Urinary bladder (tissue), 4 donors: ENCODE results near the gene ADAM12. TPM values are rescaled to one million over a fixed set of nuclear protein-coding genes. Genes with fewer than 3 reads are reported as not detected.

Source experiments
- DNase-seq: peaks from one replicate; pipeline ENCODE4 v3.0.0-alpha.2; 2015; ENCODE audit errors: extremely low spot score
- H3K27ac ChIP-seq: one replicate; pipeline ENCODE4 v1.5.1; 2013; ENCODE audit warnings: low read depth, mild to moderate bottlenecking, moderate library complexity
- H3K36me3 ChIP-seq: one replicate; pipeline ENCODE4 v1.6.1; 2013; ENCODE audit warnings: mild to moderate bottlenecking, moderate library complexity; ENCODE audit not compliant: insufficient read depth
- H3K4me1 ChIP-seq: one replicate; pipeline ENCODE4 v1.6.1; 2013; ENCODE audit warnings: mild to moderate bottlenecking, moderate library complexity; ENCODE audit not compliant: insufficient read depth
- H3K4me3 ChIP-seq: one replicate; pipeline ENCODE4 v1.5.1; 2013; ENCODE audit warnings: low read depth, low read length
- whole genome bisulfite sequencing: extraction: QIAGEN DNeasy Blood & Tissue Kit; methylation state at CpG from one replicate; pipeline ENCODE4 v1.1.7; 2013; 5-methylcytosine and 5-hydroxymethylcytosine counted together
- polyA plus RNA-seq: library from polyadenylated mRNA; stranded (reverse); fragments of 200-250 nt; gene quantifications from one replicate; pipeline ENCODE4 v1.2.3, GENCODE V29; 2013
- total RNA-seq: library from RNA; depleted of rRNA; stranded (reverse); fragments of >200 nt; gene quantifications from one replicate; pipeline ENCODE4 v1.2.3, GENCODE V29; 2014
- donor health status: healthy with polysubstance abuse.
- donor health status: healthy.

ADAM12 gene
- total and polyA plus RNA-seq, 2 donors: 2.1 to 95.0 TPM

DNA sequence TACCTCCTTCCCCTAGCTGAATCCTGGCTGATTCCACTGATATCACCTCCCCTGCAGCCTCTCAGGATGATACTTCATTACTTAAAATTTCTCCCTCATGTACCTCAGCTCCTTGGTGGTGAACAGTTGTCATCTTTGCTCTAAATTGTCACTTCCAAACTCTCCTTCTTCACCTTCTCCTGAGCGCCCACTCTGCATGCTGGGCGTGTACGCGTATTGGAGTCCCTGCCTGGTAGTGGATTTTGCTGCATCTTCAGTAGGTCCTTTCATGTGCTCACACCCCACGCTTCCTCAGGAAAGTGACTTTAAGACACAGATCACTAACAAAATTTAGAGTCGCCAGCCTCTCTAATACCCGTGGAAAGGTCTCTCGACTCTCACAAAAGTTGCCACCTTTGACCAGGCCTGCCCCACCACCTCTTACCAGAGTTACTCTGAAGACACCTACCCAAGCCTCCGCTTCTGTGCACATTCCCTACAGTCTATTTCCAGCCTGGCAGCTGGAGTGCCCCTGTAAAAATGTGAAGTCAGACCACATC lies 255.1 kb downstream of the ADAM12 start:
- no peak overlapping the region for H3K4me3 ChIP-seq
- 97% methylated on average over 9 of the region's 9 CpGs for WGBS
- H3K27ac ChIP-seq: no peak overlapping the region
- no peaks in the 10 kb centered on the region for H3K4me1 ChIP-seq
- H3K36me3 ChIP-seq: no peaks in the 10 kb centered on the region
- DNase-seq: no peak

DNA sequence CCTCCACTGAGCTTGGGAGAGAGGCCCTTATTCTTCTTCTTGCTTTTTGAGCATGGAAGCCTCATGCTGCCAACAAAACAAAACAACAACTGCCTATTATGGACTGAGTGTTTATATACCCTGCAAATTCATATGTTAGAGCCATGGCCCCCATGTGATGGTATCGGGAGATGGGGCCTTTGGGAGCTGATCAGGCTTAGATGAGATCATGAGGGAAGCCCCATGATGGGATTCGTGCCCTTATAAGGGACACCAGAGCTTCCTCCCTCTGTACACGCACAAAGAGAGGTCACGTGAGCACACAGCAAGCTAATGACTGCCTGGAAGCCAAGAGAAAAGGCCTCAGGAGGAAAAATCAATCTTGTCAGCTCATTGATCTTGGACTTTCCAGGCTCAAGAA lies 256.9 kb downstream of the ADAM12 start:
- WGBS: 76% methylated on average over 4 of the region's 4 CpGs
- no peak overlapping the region for H3K4me3 ChIP-seq
- no peaks in the 10 kb centered on the region for H3K36me3 ChIP-seq
- H3K4me1 ChIP-seq: no peaks in the 10 kb centered on the region
- DNase-seq: no peak
- no peak overlapping the region for H3K27ac ChIP-seq

DNA sequence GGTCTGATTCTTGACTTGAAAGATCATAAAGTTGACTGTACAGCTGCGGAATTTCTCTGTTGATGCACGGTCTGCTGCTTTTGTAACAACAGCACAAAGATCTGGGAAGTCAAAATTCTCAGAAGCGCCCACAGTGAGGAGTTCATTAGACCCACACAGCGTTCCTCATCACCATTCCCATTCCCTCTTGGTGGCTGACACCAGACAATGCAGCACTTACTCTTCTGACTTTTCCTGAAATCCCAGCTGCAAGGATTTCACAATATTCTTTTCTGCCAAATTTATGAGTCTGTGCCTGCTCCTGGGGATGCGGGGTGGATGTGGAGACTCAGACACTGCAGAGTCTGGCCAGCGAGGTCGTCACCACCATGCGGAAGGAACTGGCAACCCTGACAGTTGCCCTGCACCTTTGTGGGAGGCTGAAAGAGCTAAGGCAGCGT lies 258.0 kb downstream of the ADAM12 start:
- no peak for DNase-seq
- no peak overlapping the region for H3K27ac ChIP-seq
- H3K36me3 ChIP-seq: no peaks in the 10 kb centered on the region
- H3K4me3 ChIP-seq: no peak overlapping the region
- no peaks in the 10 kb centered on the region for H3K4me1 ChIP-seq
- WGBS: 78% methylated on average over 9 of the region's 9 CpGs

DNA sequence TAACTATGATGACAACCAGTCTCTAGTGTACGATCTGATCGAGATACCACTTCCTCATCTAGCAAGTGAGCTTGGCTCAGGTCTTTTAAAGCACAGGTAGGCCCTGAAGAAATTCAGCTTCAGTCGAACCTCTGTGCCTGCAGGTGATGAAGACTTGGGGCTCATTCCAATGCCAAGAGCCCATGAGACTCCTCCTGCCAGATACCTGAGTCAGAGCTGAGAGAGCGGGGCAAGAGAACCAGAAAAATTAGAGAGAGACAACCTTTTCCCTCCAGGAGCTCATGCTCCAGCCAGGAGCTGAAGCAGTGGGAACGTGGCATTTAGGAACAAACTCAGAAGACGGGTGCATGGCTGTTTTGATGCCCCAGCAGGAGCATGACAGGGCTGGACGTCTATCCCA lies 259.3 kb downstream of the ADAM12 start:
- H3K4me1 ChIP-seq: no peaks in the 10 kb centered on the region
- no peak for DNase-seq
- H3K36me3 ChIP-seq: no peaks in the 10 kb centered on the region
- H3K27ac ChIP-seq: no peak overlapping the region
- WGBS: 87% methylated on average over 7 of the region's 7 CpGs
- no peak overlapping the region for H3K4me3 ChIP-seq

DNA sequence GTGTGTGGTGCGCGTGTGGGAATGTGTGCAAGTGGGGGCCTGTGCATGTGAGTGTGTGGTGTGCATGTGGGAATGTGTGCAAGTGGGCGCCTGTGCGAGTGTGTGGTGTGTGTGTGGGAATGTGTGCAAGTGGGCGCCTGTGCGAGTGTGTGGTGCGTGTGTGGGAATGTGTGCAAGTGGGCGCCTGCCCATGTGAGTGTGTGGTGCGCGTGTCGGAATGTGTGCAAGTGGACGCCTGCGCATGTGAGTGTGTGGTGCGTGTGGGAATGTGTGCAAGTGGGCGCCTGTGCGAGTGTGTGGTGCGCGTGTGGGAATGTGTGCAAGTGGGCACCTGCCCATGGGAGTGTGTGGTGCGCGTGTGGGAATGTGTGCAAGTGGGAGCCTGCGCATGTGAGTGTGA lies 259.7 kb downstream of the ADAM12 start:
- DNase-seq: no peak
- 98% methylated on average over 21 of the region's 21 CpGs for WGBS
- Histone ChIP-seq H3K36me3 (no peaks in the 10 kb centered on the region), H3K4me3 (no peak overlapping the region), H3K27ac (no peak overlapping the region), H3K4me1 (no peaks in the 10 kb centered on the region)

DNA sequence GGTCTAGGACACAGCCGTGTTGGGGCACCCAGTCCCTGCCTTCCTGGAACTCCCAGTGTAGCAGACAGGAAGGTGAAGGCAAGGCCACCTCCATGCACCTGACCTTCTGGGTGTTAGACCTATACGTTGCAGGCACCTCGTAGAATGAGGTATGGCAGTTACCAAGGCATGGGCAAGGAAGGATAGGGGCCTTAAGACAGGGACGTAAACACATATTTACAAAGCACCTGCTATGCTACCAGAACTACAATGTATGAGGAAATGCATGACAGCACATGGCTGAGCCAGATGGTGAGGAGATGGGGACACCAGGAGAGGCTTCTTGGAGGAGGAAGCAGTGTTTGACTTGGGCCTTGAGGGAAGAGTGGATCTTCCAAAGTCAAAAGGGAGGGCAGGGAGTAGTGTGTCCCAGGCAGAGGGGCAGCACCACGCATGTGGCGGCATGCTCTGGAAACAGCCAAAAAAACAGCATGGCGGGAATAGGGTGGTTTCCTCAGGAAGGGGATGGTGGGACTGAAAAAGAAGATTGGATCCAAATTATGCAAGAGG lies 260.7 kb downstream of the ADAM12 start:
- Histone ChIP-seq H3K4me3 (no peak overlapping the region), H3K27ac (no peak overlapping the region), H3K36me3 (no peaks in the 10 kb centered on the region), H3K4me1 (no peaks in the 10 kb centered on the region)
- 90% methylated on average over 7 of the region's 7 CpGs for WGBS
- DNase-seq: no peak

DNA sequence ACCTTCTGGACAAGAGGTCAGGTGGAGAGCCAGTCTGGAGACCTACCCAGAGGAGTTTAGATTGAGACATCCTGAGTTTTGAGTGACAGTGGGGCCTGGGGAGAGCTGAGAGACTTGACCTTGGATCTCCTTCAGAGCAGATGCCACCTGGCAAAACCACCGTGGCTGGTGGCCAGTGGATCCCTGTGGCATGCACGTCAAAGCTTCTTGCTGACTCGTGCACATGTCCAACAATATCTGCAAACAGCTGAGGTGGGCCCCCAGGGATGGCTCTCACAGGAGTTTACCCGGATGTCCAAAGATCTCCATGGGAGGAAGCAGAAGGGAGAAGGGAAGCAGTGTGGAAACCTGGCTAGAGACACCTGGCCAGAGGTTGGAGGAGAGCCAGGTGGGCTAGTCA lies 261.4 kb downstream of the ADAM12 start:
- no peaks in the 10 kb centered on the region for H3K4me1 ChIP-seq
- H3K36me3 ChIP-seq: no peaks in the 10 kb centered on the region
- no peak overlapping the region for H3K27ac ChIP-seq
- no peak overlapping the region for H3K4me3 ChIP-seq
- WGBS: 91% methylated on average over 4 of the region's 4 CpGs
- DNase-seq: no peak

DNA sequence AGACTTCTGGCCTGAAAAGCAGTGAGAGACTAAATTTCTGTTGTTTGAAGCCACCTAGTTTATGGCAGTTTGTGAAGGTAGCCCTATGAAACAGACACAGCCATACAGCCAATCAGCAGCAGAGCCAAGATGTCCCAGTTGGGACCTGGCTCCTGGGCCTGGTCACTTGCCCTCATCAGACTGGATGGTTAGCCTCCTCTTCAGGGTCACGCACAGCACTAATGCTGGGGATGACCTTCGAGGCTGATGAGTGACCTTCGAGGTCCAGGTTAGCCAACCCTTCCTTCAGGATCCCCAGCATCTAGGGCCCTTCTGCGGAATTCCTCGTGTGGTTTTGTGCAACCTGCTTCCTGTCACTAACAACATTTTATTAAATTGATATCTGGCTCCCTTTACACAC lies 262.3 kb downstream of the ADAM12 start:
- no peaks in the 10 kb centered on the region for H3K36me3 ChIP-seq
- WGBS: 97% methylated on average over 5 of the region's 5 CpGs
- no peak for DNase-seq
- H3K4me3 ChIP-seq: no peak overlapping the region
- H3K4me1 ChIP-seq: no peaks in the 10 kb centered on the region
- no peak overlapping the region for H3K27ac ChIP-seq

DNA sequence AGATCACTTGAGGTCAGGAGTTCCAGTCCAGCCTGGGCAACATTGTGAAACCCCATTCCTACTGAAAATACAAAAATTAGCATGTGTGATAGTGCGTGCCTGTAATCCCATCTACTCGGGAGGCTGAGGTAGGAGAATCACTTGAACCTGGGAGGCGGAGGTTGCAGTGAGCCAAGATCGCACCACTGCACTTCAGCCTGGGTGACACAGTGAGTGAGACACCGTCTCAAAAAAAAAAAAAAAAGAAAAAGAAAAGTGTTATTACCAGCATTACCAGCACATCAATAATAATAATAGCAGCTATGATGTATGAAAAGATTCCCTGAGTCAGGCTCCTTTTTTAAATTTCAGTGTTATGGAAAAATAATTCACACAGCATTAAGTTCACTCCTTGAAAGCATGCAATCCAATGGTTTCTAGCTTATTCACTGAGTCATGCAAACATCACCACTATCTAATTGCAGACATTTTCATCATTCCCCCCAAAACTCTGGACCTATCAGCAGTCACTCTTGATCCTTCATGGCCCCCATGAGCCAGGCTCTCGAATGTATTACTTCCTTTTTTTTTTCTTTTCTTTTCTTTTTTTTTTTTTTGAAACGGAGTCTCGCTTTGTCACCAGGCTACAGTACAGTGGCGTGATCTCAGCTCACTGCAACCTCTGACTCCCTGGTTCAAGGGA lies 263.5 kb downstream of the ADAM12 start:
- Histone ChIP-seq H3K36me3 (no peaks in the 10 kb centered on the region), H3K4me1 (no peaks in the 10 kb centered on the region), H3K27ac (no peak overlapping the region), H3K4me3 (no peak overlapping the region)
- DNase-seq: no peak
- WGBS: 91% methylated on average over 9 of the region's 9 CpGs

DNA sequence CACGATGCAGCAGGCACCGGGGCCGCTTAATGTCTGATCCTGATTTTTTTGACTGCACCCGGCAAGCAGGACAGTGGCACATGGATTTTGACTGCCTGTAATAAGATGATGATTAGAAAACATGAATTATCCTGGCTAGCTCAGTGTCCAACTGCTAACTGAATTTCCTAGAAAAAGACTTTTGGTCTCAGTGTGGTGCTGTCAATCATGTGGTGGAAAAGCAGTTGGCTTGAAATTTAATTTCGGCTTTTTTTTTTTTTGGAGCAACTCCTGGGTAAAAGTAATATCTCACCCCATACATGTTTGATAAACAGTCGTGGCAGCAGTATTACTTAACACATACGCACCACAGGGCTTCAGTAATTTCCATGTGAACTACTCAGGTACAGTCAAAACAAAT lies 264.2 kb downstream of the ADAM12 start:
- Histone ChIP-seq H3K27ac (no peak overlapping the region), H3K36me3 (no peaks in the 10 kb centered on the region), H3K4me1 (no peaks in the 10 kb centered on the region), H3K4me3 (no peak overlapping the region)
- DNase-seq: no peak
- 87% methylated on average over 7 of the region's 7 CpGs for WGBS

DNA sequence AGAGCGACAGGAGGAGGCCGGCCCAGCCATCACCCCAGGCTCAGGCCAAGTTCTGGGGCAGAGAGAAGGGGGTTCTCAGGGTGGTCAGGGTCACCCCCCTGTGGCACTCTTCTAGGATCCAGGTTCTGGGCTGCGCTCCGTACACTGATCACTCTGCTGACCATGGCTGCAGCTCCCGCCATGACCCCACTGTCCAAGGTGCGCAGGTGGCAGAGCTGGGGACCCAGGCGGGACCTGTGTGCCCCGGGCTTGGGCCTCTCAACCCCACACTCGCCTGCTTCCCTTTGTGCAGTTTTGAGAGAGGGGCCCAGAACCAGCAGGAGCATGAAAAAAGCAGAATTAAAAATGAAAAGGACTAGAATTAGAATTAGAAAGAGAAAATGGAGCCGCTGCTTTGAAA lies 264.8 kb downstream of the ADAM12 start:
- no peaks in the 10 kb centered on the region for H3K4me1 ChIP-seq
- H3K27ac ChIP-seq: no peak overlapping the region
- H3K36me3 ChIP-seq: no peaks in the 10 kb centered on the region
- 93% methylated on average over 10 of the region's 10 CpGs for WGBS
- no peak overlapping the region for H3K4me3 ChIP-seq
- DNase-seq: no peak

DNA sequence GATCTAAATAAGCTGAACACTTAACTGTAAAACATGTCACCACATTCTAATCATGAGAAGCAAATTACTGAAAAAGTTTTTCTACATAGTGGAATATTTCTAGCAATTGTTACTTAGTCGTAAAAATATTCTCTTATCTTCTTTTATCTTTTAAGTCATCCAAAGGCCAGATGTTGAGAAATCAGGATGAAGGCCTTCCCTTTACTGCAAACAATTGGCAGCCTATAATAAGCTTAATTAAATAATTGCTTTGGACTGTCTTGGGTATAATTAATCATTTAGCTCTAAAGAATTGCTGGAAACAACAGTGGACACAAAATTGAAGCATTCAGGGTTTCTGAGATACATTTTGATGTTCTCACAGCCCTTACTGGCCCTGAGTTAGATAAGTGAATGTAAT lies 265.4 kb downstream of the ADAM12 start:
- Histone ChIP-seq H3K27ac (no peak overlapping the region), H3K4me3 (no peak overlapping the region), H3K36me3 (no peaks in the 10 kb centered on the region), H3K4me1 (no peaks in the 10 kb centered on the region)
- WGBS: 36% methylated on average over 1 of the region's 1 CpG
- no peak for DNase-seq

DNA sequence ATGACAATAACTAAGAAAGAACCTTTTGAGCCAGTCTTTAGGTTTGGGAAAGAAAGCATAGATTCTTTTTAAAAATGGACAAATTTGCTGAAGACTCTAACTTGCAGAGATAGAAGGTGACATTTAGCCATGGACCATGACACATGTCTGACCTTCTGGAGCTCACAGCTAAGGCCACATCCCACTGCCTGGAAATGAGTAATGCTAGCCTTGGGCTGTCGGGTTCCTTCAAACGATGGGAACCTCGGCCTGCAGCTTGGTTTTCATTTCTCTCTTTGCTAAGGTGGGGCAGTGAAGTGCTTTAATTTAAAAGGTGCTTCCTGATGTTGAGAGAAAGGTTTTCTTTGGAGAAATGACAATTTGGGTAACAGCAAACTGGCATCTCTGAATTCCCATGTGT lies 268.7 kb downstream of the ADAM12 start:
- DNase-seq: no peak
- no peak overlapping the region for H3K4me3 ChIP-seq
- H3K4me1 ChIP-seq: no peaks in the 10 kb centered on the region
- H3K27ac ChIP-seq: no peak overlapping the region
- H3K36me3 ChIP-seq: no peaks in the 10 kb centered on the region
- WGBS: 90% methylated on average over 3 of the region's 3 CpGs

DNA sequence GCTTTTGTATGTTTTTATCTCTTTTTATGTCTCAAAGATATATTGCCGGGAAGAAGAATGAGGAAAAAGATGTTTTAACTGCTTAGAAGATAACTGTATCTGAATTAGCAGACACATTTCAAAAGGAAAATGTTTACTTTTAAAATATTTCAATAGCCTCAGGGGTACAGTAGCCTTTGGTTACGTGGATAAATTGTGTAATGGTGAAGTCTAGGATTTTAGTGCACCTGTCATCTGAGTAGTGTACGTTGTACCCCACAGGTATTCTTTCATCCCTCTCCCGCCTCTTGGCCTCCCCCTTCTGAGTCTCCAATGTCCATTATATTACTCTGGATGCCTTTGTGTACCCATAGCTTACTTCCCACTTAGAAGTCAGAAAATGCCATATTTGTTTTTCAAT lies 269.8 kb downstream of the ADAM12 start:
- 89% methylated on average over 4 of the region's 4 CpGs for whole genome bisulfite sequencing
- DNase-seq: no peak
- no peak overlapping the region for H3K4me3 ChIP-seq

More for the DNA sequence above, 269.8 kb downstream of the ADAM12 start:
- Histone ChIP-seq H3K4me1 (no peaks in the 10 kb centered on the region), H3K36me3 (no peaks in the 10 kb centered on the region), H3K27ac (no peak overlapping the region)
